ENCODE measurements around the gene KCTD16.

Gene KCTD16

DNA sequence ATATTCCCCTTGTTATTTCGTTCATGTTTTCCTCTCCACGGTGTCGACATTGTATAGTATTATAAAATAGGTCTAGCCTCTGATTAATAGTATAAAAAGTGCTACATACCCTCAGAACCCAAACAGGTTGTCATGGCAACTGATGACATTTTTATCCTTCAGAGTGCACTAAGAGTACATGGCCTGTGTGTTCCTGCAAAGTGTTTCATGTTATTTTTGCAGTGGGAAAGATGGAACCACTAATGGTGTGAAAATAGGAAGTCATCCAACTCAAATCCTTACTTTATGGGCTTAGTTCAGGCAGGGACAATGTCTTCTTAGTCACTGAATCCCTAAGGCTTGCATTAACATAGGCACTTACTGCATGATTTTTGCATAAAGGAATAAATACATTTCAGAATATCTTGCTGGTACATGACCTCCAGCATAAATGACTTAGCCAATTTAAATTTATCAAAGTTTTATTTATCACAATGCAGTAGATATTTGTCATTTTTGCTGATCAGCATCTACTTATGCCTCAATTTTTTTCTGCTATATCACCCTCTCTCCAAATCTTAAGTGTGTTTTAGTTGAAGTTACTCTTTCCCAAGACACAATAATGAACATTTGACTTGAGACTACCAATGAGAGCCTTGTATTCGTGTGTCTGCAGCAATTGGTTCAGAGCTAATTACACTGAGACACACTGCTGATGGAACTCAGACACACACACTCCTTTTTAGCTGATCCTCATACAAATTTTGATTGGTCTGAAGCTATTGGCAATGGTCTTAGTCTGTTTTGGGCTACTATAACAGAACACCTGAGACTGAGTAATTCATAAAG is 243.7 kb downstream of the KCTD16 start:
- CTCF ChIA-PET = no interaction called here
- H3K4me1 ChIP-seq (ENCODE audit: control insufficient read depth, insufficient read depth, low read length) = no peaks in the 10 kb centered on the region
- TF ChIP-seq TRIM28 (IDR thresholded peaks at IDR 0.05; ENCODE audit: borderline replicate concordance, low read length) (no peak), ZBTB20 (tag by site-specific recombination; IDR thresholded peaks at IDR 0.05) (no peak), ZNF621 (tag by site-specific recombination; IDR thresholded peaks at IDR 0.05) (no peak), ZNF658 (tag by site-specific recombination; IDR thresholded peaks at IDR 0.05) (no peak), RBAK (tag by site-specific recombination; IDR thresholded peaks at IDR 0.05) (no peak), ZNF341 (tag by site-specific recombination; IDR thresholded peaks at IDR 0.05; ENCODE audit: low read depth) (no peak), OVOL3 (tag by site-specific recombination; IDR thresholded peaks at IDR 0.05) (no peak), ZNF768 (tag by site-specific recombination; IDR thresholded peaks at IDR 0.05) (no peak), ZNF157 (tag by site-specific recombination; IDR thresholded peaks at IDR 0.05) (no peak), ZNF350 (tag by site-specific recombination; IDR thresholded peaks at IDR 0.05) (no peak), YY1 (tag by site-specific recombination; IDR thresholded peaks at IDR 0.05) (no peak), ZNF433 (tag by site-specific recombination; IDR thresholded peaks at IDR 0.05; ENCODE audit: low read depth) (no peak), MZF1 (tag by site-specific recombination; IDR thresholded peaks at IDR 0.05; ENCODE audit: borderline replicate concordance) (no peak), ZNF174 (tag by site-specific recombination; IDR thresholded peaks at IDR 0.05) (no peak)
- TF ChIP-seq, protein P1, sequence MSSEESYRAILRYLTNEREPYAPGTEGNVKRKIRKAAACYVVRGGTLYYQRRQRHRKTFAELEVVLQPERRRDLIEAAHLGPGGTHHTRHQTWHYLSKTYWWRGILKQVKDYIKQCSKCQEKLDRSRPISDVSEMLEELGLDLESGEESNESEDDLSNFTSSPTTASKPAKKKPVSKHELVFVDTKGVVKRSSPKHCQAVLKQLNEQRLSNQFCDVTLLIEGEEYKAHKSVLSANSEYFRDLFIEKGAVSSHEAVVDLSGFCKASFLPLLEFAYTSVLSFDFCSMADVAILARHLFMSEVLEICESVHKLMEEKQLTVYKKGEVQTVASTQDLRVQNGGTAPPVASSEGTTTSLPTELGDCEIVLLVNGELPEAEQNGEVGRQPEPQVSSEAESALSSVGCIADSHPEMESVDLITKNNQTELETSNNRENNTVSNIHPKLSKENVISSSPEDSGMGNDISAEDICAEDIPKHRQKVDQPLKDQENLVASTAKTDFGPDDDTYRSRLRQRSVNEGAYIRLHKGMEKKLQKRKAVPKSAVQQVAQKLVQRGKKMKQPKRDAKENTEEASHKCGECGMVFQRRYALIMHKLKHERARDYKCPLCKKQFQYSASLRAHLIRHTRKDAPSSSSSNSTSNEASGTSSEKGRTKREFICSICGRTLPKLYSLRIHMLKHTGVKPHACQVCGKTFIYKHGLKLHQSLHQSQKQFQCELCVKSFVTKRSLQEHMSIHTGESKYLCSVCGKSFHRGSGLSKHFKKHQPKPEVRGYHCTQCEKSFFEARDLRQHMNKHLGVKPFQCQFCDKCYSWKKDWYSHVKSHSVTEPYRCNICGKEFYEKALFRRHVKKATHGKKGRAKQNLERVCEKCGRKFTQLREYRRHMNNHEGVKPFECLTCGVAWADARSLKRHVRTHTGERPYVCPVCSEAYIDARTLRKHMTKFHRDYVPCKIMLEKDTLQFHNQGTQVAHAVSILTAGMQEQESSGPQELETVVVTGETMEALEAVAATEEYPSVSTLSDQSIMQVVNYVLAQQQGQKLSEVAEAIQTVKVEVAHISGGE (tag by site-specific recombination; conservative IDR thresholded peaks at IDR 0.05; ENCODE audit: low read depth) = no peak
- no peaks in the 10 kb centered on the region for H3K9me3 ChIP-seq (ENCODE audit: control insufficient read depth, insufficient read depth, low read depth, low read length)
- H3K36me3 ChIP-seq (ENCODE audit: control insufficient read depth in 2 of 2, insufficient read depth in 1 of 2, low read length in 2 of 2) = no peaks in the 10 kb centered on the region
- H3K27ac ChIP-seq (ENCODE audit: extremely low read depth, low read depth, low read length) = no peak overlapping the region
- POLR2A ChIA-PET = no interaction called here
- no peak overlapping the region for H3K4me3 ChIP-seq (ENCODE audit: low read depth, low read length)

DNA sequence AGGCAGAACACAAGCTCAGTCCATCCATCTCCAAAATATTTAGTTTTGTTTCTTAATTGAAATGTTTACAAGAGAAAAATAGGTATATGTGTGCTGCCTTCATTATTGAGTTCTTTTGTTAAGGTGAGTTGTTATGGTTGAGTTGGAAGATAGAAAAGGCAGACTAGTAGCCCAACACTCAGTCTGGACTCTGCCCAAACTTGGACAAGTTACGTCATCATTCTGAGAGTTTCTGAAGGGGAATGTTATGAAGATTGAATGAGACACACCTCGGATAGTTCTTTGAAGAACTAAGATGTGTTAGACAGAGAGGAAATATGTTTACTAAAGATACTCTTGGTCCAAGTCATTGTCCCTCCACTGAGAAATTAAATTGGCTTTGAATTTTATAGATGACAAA is 245.5 kb downstream of the KCTD16 start:
- Histone ChIP-seq H3K9me3 (ENCODE audit: control insufficient read depth, insufficient read depth, low read depth, low read length) (no peaks in the 10 kb centered on the region), H3K27ac (ENCODE audit: extremely low read depth, low read depth, low read length) (no peak overlapping the region), H3K4me1 (ENCODE audit: control insufficient read depth, insufficient read depth, low read length) (no peaks in the 10 kb centered on the region), H3K36me3 (ENCODE audit: control insufficient read depth in 2 of 2, insufficient read depth in 1 of 2, low read length in 2 of 2) (no peaks in the 10 kb centered on the region), H3K4me3 (ENCODE audit: low read depth, low read length) (no peak overlapping the region)
- ChIA-PET CTCF (interaction anchor here (0.8 kb wide), 1 partner anchor 169 kb away, joined by 3 read pairs; no protein-coding TSS in a partner anchor), POLR2A (no interaction called here)
- TF ChIP-seq, protein P2, sequence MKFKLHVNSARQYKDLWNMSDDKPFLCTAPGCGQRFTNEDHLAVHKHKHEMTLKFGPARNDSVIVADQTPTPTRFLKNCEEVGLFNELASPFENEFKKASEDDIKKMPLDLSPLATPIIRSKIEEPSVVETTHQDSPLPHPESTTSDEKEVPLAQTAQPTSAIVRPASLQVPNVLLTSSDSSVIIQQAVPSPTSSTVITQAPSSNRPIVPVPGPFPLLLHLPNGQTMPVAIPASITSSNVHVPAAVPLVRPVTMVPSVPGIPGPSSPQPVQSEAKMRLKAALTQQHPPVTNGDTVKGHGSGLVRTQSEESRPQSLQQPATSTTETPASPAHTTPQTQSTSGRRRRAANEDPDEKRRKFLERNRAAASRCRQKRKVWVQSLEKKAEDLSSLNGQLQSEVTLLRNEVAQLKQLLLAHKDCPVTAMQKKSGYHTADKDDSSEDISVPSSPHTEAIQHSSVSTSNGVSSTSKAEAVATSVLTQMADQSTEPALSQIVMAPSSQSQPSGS (tag by site-specific recombination; IDR thresholded peaks at IDR 0.05; ENCODE audit: low read depth) = 0 out of 2 replicates have a peak, but pooled peaks have one; percentile 8
- no peak for TF ChIP-seq ZNF133 (tag by site-specific recombination; IDR thresholded peaks at IDR 0.05)

DNA sequence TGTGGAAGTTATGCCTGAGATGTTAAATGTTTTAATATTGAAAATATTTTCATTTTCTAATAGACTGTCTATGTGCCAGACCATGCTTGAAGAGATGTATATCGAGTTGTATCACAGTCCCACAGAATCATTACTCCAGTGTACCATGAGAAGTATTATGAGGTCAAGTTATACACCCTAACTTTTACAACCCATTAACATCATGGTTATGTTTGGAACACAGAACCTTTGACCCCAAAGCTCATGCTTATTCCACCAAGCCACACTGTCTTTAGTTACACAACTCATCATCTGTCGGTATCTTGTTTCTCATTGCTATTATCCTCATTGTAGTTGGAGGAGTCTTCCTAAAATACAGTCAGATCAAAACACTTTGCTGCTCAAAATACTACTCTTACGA is 248.0 kb downstream of the KCTD16 start:
- Histone ChIP-seq H3K9me3 (ENCODE audit: control insufficient read depth, insufficient read depth, low read depth, low read length) (no peaks in the 10 kb centered on the region), H3K36me3 (ENCODE audit: control insufficient read depth in 2 of 2, insufficient read depth in 1 of 2, low read length in 2 of 2) (no peaks in the 10 kb centered on the region), H3K27ac (ENCODE audit: extremely low read depth, low read depth, low read length) (no peak overlapping the region), H3K4me1 (ENCODE audit: control insufficient read depth, insufficient read depth, low read length) (no peaks in the 10 kb centered on the region), H3K4me3 (ENCODE audit: low read depth, low read length) (no peak overlapping the region)
- ChIA-PET CTCF (no interaction called here), POLR2A (no interaction called here)
- TF ChIP-seq ZNF549 (tag by site-specific recombination; IDR thresholded peaks at IDR 0.05) (no peak), ZNF76 (tag by site-specific recombination; IDR thresholded peaks at IDR 0.05; ENCODE audit: borderline replicate concordance, low read depth) (no peak)
- TF ChIP-seq, protein P3, sequence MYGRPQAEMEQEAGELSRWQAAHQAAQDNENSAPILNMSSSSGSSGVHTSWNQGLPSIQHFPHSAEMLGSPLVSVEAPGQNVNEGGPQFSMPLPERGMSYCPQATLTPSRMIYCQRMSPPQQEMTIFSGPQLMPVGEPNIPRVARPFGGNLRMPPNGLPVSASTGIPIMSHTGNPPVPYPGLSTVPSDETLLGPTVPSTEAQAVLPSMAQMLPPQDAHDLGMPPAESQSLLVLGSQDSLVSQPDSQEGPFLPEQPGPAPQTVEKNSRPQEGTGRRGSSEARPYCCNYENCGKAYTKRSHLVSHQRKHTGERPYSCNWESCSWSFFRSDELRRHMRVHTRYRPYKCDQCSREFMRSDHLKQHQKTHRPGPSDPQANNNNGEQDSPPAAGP (tag by site-specific recombination; IDR thresholded peaks at IDR 0.05) = no peak
